DOHH2 (cell line): ENCODE measurements around the gene DOCK4.

Experiments used
- H3F3A ChIP-seq: fragments of 200-600 bp; sonication (generic), shearing (Covaris generic); 2 replicates; pipeline ENCODE4 v1.6.0; 2016; ENCODE audit warnings: antibody characterized with exemption, mild to moderate bottlenecking; ENCODE audit not compliant: control insufficient read depth, insufficient read depth
- H3K27ac ChIP-seq: fragments of 200-600 bp; sonication (generic); 2 replicates; pipeline ENCODE4 v1.5.1; 2014; ENCODE audit warnings: low read depth, mild to moderate bottlenecking, low read length, moderate library complexity
- H3K27me3 ChIP-seq: fragments of 200-600 bp; sonication (generic); 2 replicates; pipeline ENCODE4 v1.6.1; 2014; ENCODE audit warnings: mild to moderate bottlenecking, low read length, mixed read lengths; ENCODE audit not compliant: control insufficient read depth
- H3K36me3 ChIP-seq: fragments of 200-600 bp; sonication (generic); 2 replicates; pipeline ENCODE4 v1.6.1; 2014; ENCODE audit warnings: mild to moderate bottlenecking, low read length, moderate library complexity, mixed read lengths; ENCODE audit not compliant: control insufficient read depth
- H3K4me1 ChIP-seq: fragments of 200-600 bp; sonication (generic); 2 replicates; pipeline ENCODE4 v1.6.1; 2014; ENCODE audit warnings: mild to moderate bottlenecking, low read length, mixed read lengths; ENCODE audit not compliant: control insufficient read depth
- H3K4me2 ChIP-seq: fragments of 200-600 bp; sonication (generic); 2 replicates; pipeline ENCODE4 v1.6.0; 2014; ENCODE audit warnings: mild to moderate bottlenecking, low read length, moderate library complexity
- H3K4me3 ChIP-seq: fragments of 200-600 bp; sonication (generic); 2 replicates; pipeline ENCODE4 v1.5.1; 2014; ENCODE audit warnings: mild to moderate bottlenecking, low read length, mixed read lengths
- H3K79me2 ChIP-seq: fragments of 200-600 bp; sonication (generic); 2 replicates; pipeline ENCODE4 v1.6.1; 2014; ENCODE audit warnings: mild to moderate bottlenecking, low read length, mixed read lengths; ENCODE audit not compliant: control insufficient read depth
- H3K9me2 ChIP-seq: fragments of 200-600 bp; sonication (generic); replicated peaks from 2 replicates; pipeline ENCODE4 v1.6.1; 2014; ENCODE audit warnings: mild to moderate bottlenecking, low read length, mixed read lengths; ENCODE audit not compliant: control insufficient read depth
- H3K9me3 ChIP-seq: fragments of 200-600 bp; sonication (generic); 2 replicates; pipeline ENCODE4 v1.6.1; 2014; ENCODE audit warnings: antibody characterized with exemption, low read length, mixed read lengths; ENCODE audit not compliant: control insufficient read depth, insufficient read depth
- H4K20me1 ChIP-seq: fragments of 200-600 bp; sonication (generic); 2 replicates; pipeline ENCODE4 v1.6.0; 2014; ENCODE audit warnings: low read depth, mild to moderate bottlenecking, antibody characterized with exemption, low read length, moderate library complexity; ENCODE audit not compliant: control insufficient read depth, insufficient read depth
- EZH2phosphoT487 ChIP-seq: fragments of 200-600 bp; sonication (generic); IDR thresholded peaks from 2 replicates; pipeline ENCODE4 v1.6.1; 2017; ENCODE audit warnings: borderline replicate concordance, mild to moderate bottlenecking, antibody characterized with exemption, low read length, moderate library complexity, mixed read lengths
- TF ChIP-seq, protein P1 (sequence below): fragments of 200-600 bp; sonication (generic); IDR thresholded peaks from one replicate; pipeline ENCODE4 v1.5.1; 2014; ENCODE audit warnings: antibody characterized with exemption, mild to moderate bottlenecking, low read depth, low read length; ENCODE audit not compliant: poor library complexity, severe bottlenecking

DOCK4 gene

DNA sequence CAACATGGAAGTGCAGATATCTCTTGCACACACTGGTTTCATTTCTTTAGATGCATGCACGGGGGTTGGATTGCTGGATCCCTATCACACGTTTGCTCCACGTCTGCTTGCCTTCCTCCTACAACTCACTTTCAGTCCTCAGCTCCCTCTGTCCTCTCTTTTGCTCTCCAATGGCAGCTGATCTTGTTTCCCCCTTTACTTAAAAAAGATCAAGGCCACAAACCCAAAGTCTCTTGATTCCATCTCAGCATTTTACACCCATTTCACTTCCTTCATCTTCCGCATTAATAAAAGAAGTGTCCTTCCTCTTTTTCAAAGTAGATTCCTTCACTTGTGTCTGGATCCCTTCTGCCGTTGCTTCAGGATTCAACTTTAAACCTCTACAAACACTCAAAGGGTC lies 245.2 kb downstream of the DOCK4 start:
- no peak for TF ChIP-seq EZH2phosphoT487
- TF ChIP-seq, protein P1, sequence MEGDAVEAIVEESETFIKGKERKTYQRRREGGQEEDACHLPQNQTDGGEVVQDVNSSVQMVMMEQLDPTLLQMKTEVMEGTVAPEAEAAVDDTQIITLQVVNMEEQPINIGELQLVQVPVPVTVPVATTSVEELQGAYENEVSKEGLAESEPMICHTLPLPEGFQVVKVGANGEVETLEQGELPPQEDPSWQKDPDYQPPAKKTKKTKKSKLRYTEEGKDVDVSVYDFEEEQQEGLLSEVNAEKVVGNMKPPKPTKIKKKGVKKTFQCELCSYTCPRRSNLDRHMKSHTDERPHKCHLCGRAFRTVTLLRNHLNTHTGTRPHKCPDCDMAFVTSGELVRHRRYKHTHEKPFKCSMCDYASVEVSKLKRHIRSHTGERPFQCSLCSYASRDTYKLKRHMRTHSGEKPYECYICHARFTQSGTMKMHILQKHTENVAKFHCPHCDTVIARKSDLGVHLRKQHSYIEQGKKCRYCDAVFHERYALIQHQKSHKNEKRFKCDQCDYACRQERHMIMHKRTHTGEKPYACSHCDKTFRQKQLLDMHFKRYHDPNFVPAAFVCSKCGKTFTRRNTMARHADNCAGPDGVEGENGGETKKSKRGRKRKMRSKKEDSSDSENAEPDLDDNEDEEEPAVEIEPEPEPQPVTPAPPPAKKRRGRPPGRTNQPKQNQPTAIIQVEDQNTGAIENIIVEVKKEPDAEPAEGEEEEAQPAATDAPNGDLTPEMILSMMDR, result no peak
- H3F3A ChIP-seq, result no peaks in the 10 kb centered on the region
- no peaks in the 10 kb centered on the region for H4K20me1 ChIP-seq
- H3K36me3 ChIP-seq, result no peaks in the 10 kb centered on the region
- no peaks in the 10 kb centered on the region for H3K9me2 ChIP-seq
- H3K9me3 ChIP-seq, result peaks cover 3% of the 10 kb centered on the region; the same call in 1 of the 2 replicates
- H3K4me2 ChIP-seq, result no peak overlapping the region
- H3K27ac ChIP-seq, result no peak overlapping the region
- H3K4me3 ChIP-seq, result no peak overlapping the region
- no peaks in the 10 kb centered on the region for H3K27me3 ChIP-seq
- no peaks in the 10 kb centered on the region for H3K79me2 ChIP-seq
- H3K4me1 ChIP-seq, result no peaks in the 10 kb centered on the region

DNA sequence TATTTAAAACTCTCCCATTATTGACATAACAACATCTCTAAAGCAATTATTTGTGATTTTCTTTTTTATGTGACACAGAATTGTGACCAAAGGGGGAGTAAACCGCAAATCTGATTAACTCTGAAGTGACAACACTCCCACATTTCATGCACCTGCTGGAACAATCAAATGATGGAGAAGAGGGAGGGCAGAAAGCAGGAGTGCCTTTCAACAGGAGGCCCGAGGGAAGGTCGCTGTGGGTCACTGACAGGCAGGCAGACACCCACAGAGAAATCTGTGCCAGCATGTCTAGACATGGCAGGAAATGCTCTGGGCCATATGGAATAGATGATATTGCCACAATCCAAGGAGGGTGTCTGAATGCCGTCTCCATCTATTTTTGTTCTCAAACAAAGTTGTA lies 247.3 kb downstream of the DOCK4 start:
- TF ChIP-seq, protein P1, result no peak
- no peak for TF ChIP-seq EZH2phosphoT487
- Histone ChIP-seq H3K4me1 (no peaks in the 10 kb centered on the region), H3K36me3 (no peaks in the 10 kb centered on the region)

DNA sequence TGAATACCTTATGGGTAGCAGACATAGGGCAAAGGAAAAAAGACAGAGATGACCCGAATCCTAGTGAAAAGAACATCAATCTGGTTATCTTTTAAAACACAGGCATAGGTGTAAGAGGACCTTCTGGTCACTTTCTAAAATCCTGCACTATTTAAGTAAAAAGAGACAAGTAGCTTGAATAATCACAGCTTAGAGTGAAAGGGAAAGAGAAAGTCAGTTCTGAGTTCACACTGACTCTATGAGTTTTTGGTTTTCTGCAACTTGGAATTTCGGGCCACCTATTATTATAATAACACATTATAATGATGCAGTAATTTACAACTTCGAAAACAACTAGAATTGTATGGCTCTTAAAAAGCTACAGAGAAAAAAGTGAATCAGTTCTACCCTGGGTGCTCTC lies 247.8 kb downstream of the DOCK4 start:
- H3K4me3 ChIP-seq, result no peak overlapping the region
- H3K9me2 ChIP-seq, result no peaks in the 10 kb centered on the region
- H3K79me2 ChIP-seq, result no peaks in the 10 kb centered on the region
- peaks cover 3% of the 10 kb centered on the region; the same call in 1 of the 2 replicates for H3K9me3 ChIP-seq
- TF ChIP-seq, protein P1, result no peak
- no peak for TF ChIP-seq EZH2phosphoT487
- no peaks in the 10 kb centered on the region for H3K4me1 ChIP-seq
- no peaks in the 10 kb centered on the region for H3F3A ChIP-seq
- no peaks in the 10 kb centered on the region for H3K27me3 ChIP-seq
- no peak overlapping the region for H3K27ac ChIP-seq
- H4K20me1 ChIP-seq, result no peaks in the 10 kb centered on the region
- H3K4me2 ChIP-seq, result no peak overlapping the region
- no peaks in the 10 kb centered on the region for H3K36me3 ChIP-seq

More for the DNA sequence above, 247.3 kb downstream of the DOCK4 start:
- Histone ChIP-seq H4K20me1 (no peaks in the 10 kb centered on the region), H3K4me2 (no peak overlapping the region), H3F3A (no peaks in the 10 kb centered on the region), H3K4me3 (no peak overlapping the region), H3K9me2 (no peaks in the 10 kb centered on the region), H3K9me3 (peaks cover 3% of the 10 kb centered on the region; the same call in 1 of the 2 replicates), H3K27ac (no peak overlapping the region), H3K27me3 (no peaks in the 10 kb centered on the region), H3K79me2 (no peaks in the 10 kb centered on the region)

DNA sequence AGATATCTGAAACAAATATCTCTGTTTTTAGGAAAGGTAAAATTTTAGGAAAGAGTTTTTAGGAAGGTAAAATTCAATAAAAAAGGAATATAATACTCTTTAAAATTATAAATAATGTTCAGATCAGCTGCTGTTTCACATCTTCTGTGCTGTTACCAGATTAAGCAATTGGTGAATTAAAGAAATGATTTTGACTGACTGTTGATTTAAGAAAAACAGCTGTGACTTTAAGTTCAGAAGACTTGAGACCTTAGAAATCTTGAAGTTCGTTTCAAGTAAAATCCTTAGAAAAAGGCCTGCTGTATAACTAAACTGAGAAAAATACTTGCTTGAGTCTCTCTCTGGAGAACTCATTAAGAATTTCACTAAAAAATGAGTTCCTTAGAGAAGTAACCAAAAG lies 250.6 kb downstream of the DOCK4 start:
- no peaks in the 10 kb centered on the region for H3F3A ChIP-seq
- no peaks in the 10 kb centered on the region for H3K36me3 ChIP-seq
- no peaks in the 10 kb centered on the region for H3K9me3 ChIP-seq
- H3K9me2 ChIP-seq, result no peaks in the 10 kb centered on the region
- H3K4me3 ChIP-seq, result no peak overlapping the region
- no peak overlapping the region for H3K27ac ChIP-seq
- no peak overlapping the region for H3K4me2 ChIP-seq
- H3K4me1 ChIP-seq, result no peaks in the 10 kb centered on the region
- TF ChIP-seq, protein P1, result no peak
- no peak for TF ChIP-seq EZH2phosphoT487
- H3K79me2 ChIP-seq, result no peaks in the 10 kb centered on the region
- no peaks in the 10 kb centered on the region for H4K20me1 ChIP-seq
- no peaks in the 10 kb centered on the region for H3K27me3 ChIP-seq
